Loucy (cell line): Measurements from ENCODE around the gene CWH43.
A peak's percentile ranks its signal among the peaks of the same experiment; 100 is the strongest.

Experiments
- H2AFZ ChIP-seq: fragments of 200-600 bp; sonication (generic); 2 replicates; pipeline ENCODE4 v1.6.0; 2016; ENCODE audit warnings: antibody characterized with exemption, mild to moderate bottlenecking, low read length, moderate library complexity
- H3F3A ChIP-seq: fragments of 200-600 bp; 2 replicates; pipeline ENCODE4 v1.6.0; 2016; ENCODE audit warnings: antibody characterized with exemption, low read depth, mild to moderate bottlenecking
- H3K27me3 ChIP-seq: fragments of 200-600 bp; sonication (generic); 2 replicates; pipeline ENCODE4 v1.6.1; 2014; ENCODE audit warnings: low read length, mild to moderate bottlenecking; ENCODE audit not compliant: insufficient read depth, poor library complexity, severe bottlenecking
- H3K36me3 ChIP-seq: fragments of 200-600 bp; sonication (generic); 2 replicates; pipeline ENCODE4 v1.6.1; 2016; ENCODE audit warnings: low read length; ENCODE audit not compliant: insufficient read depth
- H3K4me1 ChIP-seq: fragments of 200-600 bp; sonication (generic); 2 replicates; pipeline ENCODE4 v1.5.1; 2014; ENCODE audit warnings: low read length, mild to moderate bottlenecking; ENCODE audit not compliant: insufficient read depth, poor library complexity, severe bottlenecking
- H3K4me2 ChIP-seq: fragments of 200-600 bp; sonication (generic); 2 replicates; pipeline ENCODE4 v1.6.0; 2014; ENCODE audit warnings: antibody characterized with exemption, low read length, low read depth, mild to moderate bottlenecking; ENCODE audit not compliant: poor library complexity, severe bottlenecking
- H3K4me3 ChIP-seq: fragments of 200-600 bp; sonication (generic); 2 replicates; pipeline ENCODE4 v1.5.1; 2014; ENCODE audit warnings: low read length, mild to moderate bottlenecking, mixed read lengths; ENCODE audit not compliant: poor library complexity, severe bottlenecking
- H3K79me2 ChIP-seq: fragments of 200-600 bp; sonication (generic); 2 replicates; pipeline ENCODE4 v1.6.1; 2014; ENCODE audit warnings: low read length; ENCODE audit not compliant: insufficient read depth
- H3K9ac ChIP-seq: fragments of 200-600 bp; sonication (generic); 2 replicates; pipeline ENCODE4 v1.6.0; 2014; ENCODE audit warnings: mild to moderate bottlenecking, low read depth, low read length, moderate library complexity; ENCODE audit not compliant: poor library complexity, severe bottlenecking
- H3K9me2 ChIP-seq: fragments of 200-600 bp; sonication (generic); replicated peaks from 2 replicates; pipeline ENCODE4 v1.6.1; 2016; ENCODE audit warnings: low read depth, low read length, mixed read lengths
- H3K9me3 ChIP-seq: fragments of 200-600 bp; sonication (generic); 2 replicates; pipeline ENCODE4 v1.6.1; 2014; ENCODE audit warnings: mild to moderate bottlenecking, antibody characterized with exemption, low read length, low read depth; ENCODE audit not compliant: insufficient read depth
- H4K20me1 ChIP-seq: fragments of 200-600 bp; sonication (generic); 2 replicates; pipeline ENCODE4 v1.6.0; 2014; ENCODE audit warnings: antibody characterized with exemption, low read length, mild to moderate bottlenecking; ENCODE audit not compliant: insufficient read depth, poor library complexity, severe bottlenecking
- EZH2phosphoT487 ChIP-seq: fragments of 200-600 bp; IDR thresholded peaks from 2 replicates; pipeline ENCODE4 v1.6.1; 2018; ENCODE audit warnings: antibody characterized with exemption, mild to moderate bottlenecking, moderate library complexity, borderline replicate concordance
- TF ChIP-seq, protein P1 (sequence below): fragments of 200-600 bp; sonication (generic); conservative IDR thresholded peaks from 2 replicates; pipeline ENCODE4 v1.5.1; 2014; ENCODE audit warnings: mild to moderate bottlenecking, antibody characterized with exemption, low read length

CWH43 gene

DNA sequence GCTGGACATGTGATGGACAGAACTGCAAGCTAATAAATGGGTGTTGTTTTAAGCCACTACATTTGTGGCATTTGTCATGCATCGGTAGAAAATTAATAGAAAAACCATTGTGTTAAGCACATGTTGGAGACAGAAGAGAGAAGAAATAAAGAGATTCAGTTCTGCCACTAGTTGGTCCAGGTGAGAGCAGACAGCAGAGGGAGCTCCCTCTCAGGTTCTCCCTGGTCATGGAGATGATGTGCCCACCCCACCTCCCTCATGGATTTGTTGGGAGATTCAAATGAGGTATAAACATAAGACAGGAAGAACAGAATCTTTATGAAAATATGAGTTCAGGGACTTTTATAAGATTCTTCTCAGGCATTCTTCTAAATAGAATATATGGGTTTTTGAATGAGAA lies 42.7 kb upstream of the CWH43 start:
- H3K4me3 ChIP-seq: no peak overlapping the region
- H3K9me3 ChIP-seq: 0 out of 2 replicates have a peak, but pooled peaks cover 3% of the 10 kb centered on the region
- H3K4me1 ChIP-seq: no peaks in the 10 kb centered on the region
- H3K27me3 ChIP-seq: no peaks in the 10 kb centered on the region
- H3K4me2 ChIP-seq: no peak overlapping the region
- H3K79me2 ChIP-seq: no peaks in the 10 kb centered on the region
- H3K9ac ChIP-seq: no peak overlapping the region
- no peaks in the 10 kb centered on the region for H3K9me2 ChIP-seq
- no peaks in the 10 kb centered on the region for H3F3A ChIP-seq
- H4K20me1 ChIP-seq: no peaks in the 10 kb centered on the region
- no peaks in the 10 kb centered on the region for H3K36me3 ChIP-seq
- H2AFZ ChIP-seq: no peak overlapping the region
- TF ChIP-seq, protein P1, sequence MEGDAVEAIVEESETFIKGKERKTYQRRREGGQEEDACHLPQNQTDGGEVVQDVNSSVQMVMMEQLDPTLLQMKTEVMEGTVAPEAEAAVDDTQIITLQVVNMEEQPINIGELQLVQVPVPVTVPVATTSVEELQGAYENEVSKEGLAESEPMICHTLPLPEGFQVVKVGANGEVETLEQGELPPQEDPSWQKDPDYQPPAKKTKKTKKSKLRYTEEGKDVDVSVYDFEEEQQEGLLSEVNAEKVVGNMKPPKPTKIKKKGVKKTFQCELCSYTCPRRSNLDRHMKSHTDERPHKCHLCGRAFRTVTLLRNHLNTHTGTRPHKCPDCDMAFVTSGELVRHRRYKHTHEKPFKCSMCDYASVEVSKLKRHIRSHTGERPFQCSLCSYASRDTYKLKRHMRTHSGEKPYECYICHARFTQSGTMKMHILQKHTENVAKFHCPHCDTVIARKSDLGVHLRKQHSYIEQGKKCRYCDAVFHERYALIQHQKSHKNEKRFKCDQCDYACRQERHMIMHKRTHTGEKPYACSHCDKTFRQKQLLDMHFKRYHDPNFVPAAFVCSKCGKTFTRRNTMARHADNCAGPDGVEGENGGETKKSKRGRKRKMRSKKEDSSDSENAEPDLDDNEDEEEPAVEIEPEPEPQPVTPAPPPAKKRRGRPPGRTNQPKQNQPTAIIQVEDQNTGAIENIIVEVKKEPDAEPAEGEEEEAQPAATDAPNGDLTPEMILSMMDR: peak; percentile 60
- TF ChIP-seq EZH2phosphoT487: no peak

DNA sequence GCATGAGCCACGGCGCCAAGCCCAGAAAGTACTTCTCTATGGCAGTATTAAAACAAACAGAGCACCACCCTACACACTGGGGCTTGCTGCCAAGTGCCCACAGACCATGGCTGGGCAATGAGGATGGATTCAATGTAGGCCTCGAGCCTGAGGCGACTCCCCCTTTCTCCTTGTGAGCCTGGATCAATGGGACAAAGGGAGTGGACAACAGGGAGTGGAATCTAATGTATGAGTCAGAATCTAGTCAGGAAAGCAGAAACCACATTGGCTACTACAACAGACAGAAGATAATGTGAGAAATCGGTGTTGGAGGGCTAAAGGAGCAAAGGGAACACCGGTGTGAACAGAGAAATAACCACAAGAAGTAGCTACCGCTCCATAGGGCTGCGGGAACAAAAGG lies 41.8 kb upstream of the CWH43 start:
- Histone ChIP-seq H3K36me3 (no peaks in the 10 kb centered on the region), H2AFZ (peak overlapping the region; percentile 59; the same call in 1 of the 2 replicates), H3F3A (no peaks in the 10 kb centered on the region), H3K79me2 (no peaks in the 10 kb centered on the region), H3K9ac (no peak overlapping the region), H3K4me2 (no peak overlapping the region), H3K27me3 (no peaks in the 10 kb centered on the region), H3K9me2 (no peaks in the 10 kb centered on the region), H3K4me3 (no peak overlapping the region), H3K4me1 (no peaks in the 10 kb centered on the region), H4K20me1 (no peaks in the 10 kb centered on the region), H3K9me3 (no peaks in the 10 kb centered on the region)
- TF ChIP-seq, protein P1: no peak
- TF ChIP-seq EZH2phosphoT487: no peak

GRCh38 chr4:48944756-48945241 lies 41.3 kb upstream of the CWH43 start:
- Histone ChIP-seq H3K9me3 (no peaks in the 10 kb centered on the region), H3K9ac (no peak overlapping the region), H3K4me1 (no peaks in the 10 kb centered on the region), H3K36me3 (no peaks in the 10 kb centered on the region), H3K27me3 (no peaks in the 10 kb centered on the region), H4K20me1 (no peaks in the 10 kb centered on the region), H2AFZ (0 out of 2 replicates have a peak overlapping the region, but pooled peaks have one; percentile 59), H3K9me2 (no peaks in the 10 kb centered on the region), H3F3A (no peaks in the 10 kb centered on the region), H3K4me2 (no peak overlapping the region), H3K4me3 (no peak overlapping the region), H3K79me2 (no peaks in the 10 kb centered on the region)
- TF ChIP-seq, protein P1: peak; percentile 87
- no peak for TF ChIP-seq EZH2phosphoT487
